Measurements from ENCODE around the gene PARM1.

PARM1 gene, protein sequence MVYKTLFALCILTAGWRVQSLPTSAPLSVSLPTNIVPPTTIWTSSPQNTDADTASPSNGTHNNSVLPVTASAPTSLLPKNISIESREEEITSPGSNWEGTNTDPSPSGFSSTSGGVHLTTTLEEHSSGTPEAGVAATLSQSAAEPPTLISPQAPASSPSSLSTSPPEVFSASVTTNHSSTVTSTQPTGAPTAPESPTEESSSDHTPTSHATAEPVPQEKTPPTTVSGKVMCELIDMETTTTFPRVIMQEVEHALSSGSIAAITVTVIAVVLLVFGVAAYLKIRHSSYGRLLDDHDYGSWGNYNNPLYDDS

DNA sequence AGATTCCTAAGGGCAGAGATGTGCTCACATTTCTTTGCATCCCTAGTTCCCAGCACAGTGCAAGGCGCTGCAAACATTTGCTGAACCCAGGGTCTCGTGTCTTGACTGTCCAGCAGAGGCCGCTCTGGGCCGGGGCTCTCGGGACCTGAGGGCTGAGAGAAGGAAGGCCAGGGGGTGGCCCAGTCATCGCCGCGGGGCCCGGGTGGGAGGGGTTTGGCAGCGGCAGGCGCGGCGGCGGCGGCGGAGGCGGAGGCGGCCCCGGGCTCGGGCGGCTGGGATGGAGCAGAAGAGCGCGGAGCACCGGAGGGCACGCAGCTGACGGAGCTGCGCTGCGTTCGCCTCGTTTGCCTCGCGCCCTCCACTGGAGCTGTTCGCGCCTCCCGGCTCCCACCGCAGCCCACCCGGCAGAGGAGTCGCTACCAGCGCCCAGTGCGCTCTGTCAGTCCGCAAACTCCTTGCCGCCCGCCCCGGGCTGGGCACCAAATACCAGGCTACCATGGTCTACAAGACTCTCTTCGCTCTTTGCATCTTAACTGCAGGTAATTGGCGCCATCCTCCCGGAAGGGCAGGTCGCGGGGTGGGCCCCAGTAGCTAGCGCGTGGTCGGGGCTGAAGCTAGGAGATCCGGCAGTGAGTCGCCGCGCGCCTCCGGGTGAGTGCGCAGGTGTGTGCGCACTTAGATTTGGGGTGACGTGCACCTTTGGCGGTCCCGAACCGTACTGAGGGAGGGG, at the start of gene PARM1:
TSS of gene PARM1 (plus strand) at position 285 of the 730 bp plus-strand sequence. CDS start at position 497, 212 bp downstream.
- DNase-seq (ENCODE audit: low read depth in 1 of 2, low spot score in 1 of 2) = peak; percentile 10 to 68
- TF ChIP-seq JUND (IDR thresholded peaks at IDR 0.05; ENCODE audit: low read depth) = no peak
- in situ Hi-C loops (cut with HindIII; ENCODE audit: low pct_unique_long_range_greater_than_20kb, low sequenced_read_pairs) = no loop called here

DNA sequence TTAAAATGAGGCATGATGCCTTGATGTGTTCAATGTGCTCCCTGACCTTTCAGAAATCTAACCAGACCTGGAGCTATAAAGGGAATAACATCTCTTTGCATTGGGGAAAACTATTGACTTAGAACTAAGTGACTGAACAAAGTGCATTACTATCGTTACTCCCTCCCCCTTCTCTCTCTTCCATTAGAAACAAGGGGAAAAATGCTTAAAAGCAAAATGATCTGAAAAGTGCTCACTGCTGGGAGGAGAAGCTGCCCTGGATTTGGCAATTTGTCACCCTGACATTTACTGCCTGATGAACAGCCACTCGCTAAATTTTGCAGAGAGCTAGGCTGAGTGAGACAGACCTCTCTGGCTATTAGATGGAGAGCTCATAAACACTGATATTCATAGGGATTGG, 48.6 kb upstream of the PARM1 start:
- no peak for TF ChIP-seq JUND (IDR thresholded peaks at IDR 0.05; ENCODE audit: low read depth)
- no peak for DNase-seq (ENCODE audit: low read depth in 1 of 2, low spot score in 1 of 2)
- in situ Hi-C loops (cut with HindIII; ENCODE audit: low pct_unique_long_range_greater_than_20kb, low sequenced_read_pairs) = no loop called here

DNA sequence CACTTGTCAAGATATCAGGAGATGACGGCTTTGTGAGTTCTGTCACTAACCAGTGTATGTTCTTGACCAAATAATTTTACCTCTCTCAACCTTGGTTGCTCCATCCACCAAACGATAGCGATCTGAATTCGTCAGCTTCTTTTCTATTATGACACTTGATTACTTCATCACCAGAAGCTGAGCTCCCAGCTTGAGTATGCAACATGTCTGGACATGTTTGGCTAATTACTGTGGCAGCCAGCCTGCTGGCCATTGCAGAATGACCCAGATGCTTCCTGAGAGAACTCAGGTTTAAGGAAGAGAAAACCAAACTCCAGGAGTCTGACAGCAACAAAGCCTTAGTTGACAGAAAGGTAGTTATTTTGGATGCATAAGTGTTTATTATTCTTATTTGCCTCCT, 46.4 kb upstream of the PARM1 start:
- peak in 1 of 2 experiments; percentile 84 for DNase-seq (ENCODE audit: low read depth in 1 of 2, low spot score in 1 of 2)
- in situ Hi-C loops (cut with HindIII; ENCODE audit: low pct_unique_long_range_greater_than_20kb, low sequenced_read_pairs) = no loop called here
- TF ChIP-seq JUND (IDR thresholded peaks at IDR 0.05; ENCODE audit: low read depth) = no peak

DNA sequence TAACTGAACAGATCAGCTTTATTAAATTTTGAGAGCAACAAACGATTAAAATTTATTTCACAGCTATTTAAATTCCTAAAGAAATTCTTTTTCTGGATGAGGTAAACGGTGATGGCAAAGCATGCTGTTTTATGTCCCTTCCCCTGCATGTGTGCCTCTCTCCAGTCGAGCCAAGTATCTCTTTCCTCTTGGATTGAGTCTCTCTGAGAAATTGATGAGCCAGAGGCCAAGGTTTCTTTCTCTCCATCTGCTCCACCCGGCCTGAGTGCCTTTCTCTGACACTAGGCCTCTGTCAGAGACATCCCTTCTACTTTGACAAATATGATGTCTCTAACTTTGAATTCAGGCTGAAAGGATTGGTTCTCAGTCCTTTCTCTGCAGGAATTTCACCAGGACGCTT, 42.6 kb upstream of the PARM1 start:
- in situ Hi-C loops (cut with HindIII; ENCODE audit: low pct_unique_long_range_greater_than_20kb, low sequenced_read_pairs) = no loop called here
- no peak for DNase-seq (ENCODE audit: low read depth in 1 of 2, low spot score in 1 of 2)
- no peak for TF ChIP-seq JUND (IDR thresholded peaks at IDR 0.05; ENCODE audit: low read depth)

DNA sequence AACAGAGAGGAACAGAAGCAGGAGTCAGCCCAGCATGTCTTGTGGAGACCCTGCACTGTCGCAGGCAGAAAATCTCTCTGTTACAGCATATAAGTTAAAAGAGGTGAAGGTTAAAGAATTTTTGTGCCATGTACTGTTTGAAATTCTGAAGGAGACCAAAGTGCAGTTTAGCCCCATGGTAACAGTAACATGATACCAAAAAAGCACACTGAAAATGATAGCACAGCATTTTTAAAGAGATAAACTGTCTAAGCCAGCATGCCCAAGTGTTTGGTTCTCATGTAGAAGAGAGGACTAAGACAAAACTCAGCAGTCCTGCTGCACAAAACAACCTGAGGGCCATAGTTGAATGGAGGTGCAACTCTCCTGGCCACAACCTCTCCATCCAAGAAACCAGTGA, 41.9 kb upstream of the PARM1 start:
- in situ Hi-C loops (cut with HindIII; ENCODE audit: low pct_unique_long_range_greater_than_20kb, low sequenced_read_pairs) = no loop called here
- TF ChIP-seq JUND (IDR thresholded peaks at IDR 0.05; ENCODE audit: low read depth) = no peak
- no peak for DNase-seq (ENCODE audit: low read depth in 1 of 2, low spot score in 1 of 2)

DNA sequence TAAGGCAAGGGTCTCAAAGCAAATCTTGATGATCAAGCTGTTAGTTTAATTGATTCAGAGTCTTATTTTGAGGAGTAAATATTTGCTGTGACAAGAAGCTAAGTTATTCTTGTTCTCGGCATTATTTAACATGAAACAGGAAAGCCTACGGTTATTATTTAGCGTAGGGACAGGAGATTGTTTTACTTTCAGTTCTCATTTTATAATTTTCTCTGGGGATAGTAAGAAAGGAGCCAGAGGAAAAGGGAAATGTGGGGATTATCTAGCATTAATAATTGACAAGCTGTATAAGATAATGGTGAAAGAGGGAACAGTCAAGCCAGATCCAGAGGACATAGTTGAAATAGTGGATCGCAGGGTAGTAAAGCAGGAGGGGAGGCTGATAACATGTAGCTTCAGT, 39.7 kb upstream of the PARM1 start:
- TF ChIP-seq JUND (IDR thresholded peaks at IDR 0.05; ENCODE audit: low read depth) = no peak
- in situ Hi-C loops (cut with HindIII; ENCODE audit: low pct_unique_long_range_greater_than_20kb, low sequenced_read_pairs) = no loop called here
- DNase-seq (ENCODE audit: low read depth in 1 of 2, low spot score in 1 of 2) = no peak

DNA sequence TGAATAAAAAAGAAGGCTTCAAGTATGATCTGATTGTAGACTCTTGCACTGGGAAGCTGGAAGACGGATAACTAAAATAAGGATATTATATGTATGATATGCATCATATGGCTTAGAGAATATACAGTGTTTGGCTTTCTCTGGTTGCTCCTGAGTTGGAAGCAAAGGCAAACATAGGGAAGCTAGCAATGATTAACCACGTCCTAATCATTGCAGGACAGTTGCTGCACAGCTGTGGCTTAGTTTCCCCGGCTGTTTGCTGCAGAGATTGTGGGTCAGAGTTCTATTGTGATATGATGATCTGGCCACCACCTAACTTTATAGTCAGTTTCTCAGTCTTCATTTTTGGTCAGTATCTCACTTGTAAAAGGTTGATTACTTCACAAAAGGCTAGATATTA, 36.3 kb upstream of the PARM1 start:
- in situ Hi-C loops (cut with HindIII; ENCODE audit: low pct_unique_long_range_greater_than_20kb, low sequenced_read_pairs) = no loop called here
- DNase-seq (ENCODE audit: low read depth in 1 of 2, low spot score in 1 of 2) = no peak
- no peak for TF ChIP-seq JUND (IDR thresholded peaks at IDR 0.05; ENCODE audit: low read depth)

DNA sequence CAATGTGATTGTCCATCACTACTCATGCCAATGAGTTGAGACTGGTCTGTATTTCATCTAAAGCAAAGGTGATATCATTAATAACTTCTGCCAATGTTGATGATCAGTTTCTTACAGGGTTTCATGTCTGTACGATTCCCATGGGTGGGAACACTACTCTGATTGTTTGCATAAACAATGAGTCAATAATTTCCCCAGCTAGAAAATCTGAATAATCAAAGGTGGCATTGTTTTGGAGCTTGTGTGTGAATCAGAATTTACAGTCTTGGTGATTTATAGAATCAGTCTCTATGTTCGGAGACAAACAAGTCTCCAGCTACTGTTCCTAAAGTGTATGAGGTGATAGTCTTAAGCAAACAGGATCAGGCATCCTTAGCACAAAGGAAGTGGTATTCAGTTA, 35.5 kb upstream of the PARM1 start:
- in situ Hi-C loops (cut with HindIII; ENCODE audit: low pct_unique_long_range_greater_than_20kb, low sequenced_read_pairs) = no loop called here
- no peak for TF ChIP-seq JUND (IDR thresholded peaks at IDR 0.05; ENCODE audit: low read depth)
- no peak for DNase-seq (ENCODE audit: low read depth in 1 of 2, low spot score in 1 of 2)

DNA sequence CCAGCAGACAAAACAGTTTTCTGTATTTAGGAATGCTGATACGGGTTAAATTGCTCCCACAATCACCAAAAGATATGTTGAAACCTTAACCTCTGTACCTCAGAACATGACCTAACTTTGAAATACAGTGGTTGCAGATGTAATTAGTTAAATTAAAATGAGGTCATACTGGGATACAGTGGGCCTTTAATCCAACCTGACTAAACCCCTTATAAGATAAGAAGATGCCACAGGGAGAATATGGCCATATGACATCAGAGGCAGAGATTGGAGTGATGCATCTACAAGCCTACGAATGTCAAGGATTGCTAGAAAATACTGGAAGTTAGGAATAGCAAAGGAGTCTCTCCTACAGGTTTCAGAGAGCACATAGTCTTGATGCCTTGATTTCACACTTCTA, 32.1 kb upstream of the PARM1 start:
- no peak for DNase-seq (ENCODE audit: low read depth in 1 of 2, low spot score in 1 of 2)
- TF ChIP-seq JUND (IDR thresholded peaks at IDR 0.05; ENCODE audit: low read depth) = no peak
- in situ Hi-C loops (cut with HindIII; ENCODE audit: low pct_unique_long_range_greater_than_20kb, low sequenced_read_pairs) = no loop called here

DNA sequence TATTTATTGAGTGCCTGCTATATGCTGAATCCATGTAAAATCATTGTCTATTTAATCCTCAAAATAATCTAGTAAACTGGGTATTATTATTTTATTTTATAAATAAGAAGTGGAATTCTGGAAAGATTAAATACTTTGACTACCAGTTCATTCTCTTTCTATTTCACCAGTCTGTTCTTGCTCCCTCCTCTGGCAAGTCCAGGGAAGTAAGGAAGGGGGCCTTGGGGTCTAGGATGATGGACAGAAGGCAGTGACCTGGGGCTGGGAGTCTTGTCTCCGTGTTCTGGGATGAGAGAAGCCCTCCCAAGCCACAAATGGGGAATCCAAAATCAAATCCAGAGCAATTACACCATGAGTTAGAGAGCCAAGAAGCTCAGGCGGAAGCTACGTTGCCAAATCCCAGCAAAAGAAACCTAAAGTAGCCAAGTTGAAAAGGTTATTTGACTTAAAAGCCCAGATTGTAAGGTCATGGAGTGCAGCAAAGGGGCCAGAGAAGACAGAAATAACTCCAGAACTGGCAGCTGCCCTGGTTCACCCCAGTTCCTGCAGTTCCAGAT, 28.3 kb upstream of the PARM1 start:
- no peak for TF ChIP-seq JUND (IDR thresholded peaks at IDR 0.05; ENCODE audit: low read depth)
- in situ Hi-C loops (cut with HindIII; ENCODE audit: low pct_unique_long_range_greater_than_20kb, low sequenced_read_pairs) = no loop called here

DNA sequence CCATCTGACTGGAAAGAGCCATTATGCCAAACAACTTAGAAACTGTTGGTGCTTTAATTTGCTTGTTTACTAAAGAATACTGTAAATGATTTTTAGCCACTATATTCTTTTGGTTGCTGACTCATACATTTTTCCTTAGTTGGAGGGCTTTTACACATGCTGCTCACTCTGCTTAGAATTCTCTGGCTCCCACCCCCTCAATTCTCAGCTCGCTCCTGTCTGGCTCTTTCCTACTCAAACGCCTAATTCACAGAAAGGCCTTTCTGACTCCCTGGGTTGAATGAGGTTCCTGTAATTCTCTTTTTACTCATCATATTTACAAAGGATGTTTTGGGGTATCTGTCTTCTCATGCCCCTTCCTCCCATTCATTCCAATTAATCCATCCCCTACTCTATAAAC, 26.1 kb upstream of the PARM1 start:
- TF ChIP-seq JUND (IDR thresholded peaks at IDR 0.05; ENCODE audit: low read depth) = no peak
- DNase-seq (ENCODE audit: low read depth in 1 of 2, low spot score in 1 of 2) = no peak
- in situ Hi-C loops (cut with HindIII; ENCODE audit: low pct_unique_long_range_greater_than_20kb, low sequenced_read_pairs) = no loop called here

More for the DNA sequence above, 28.3 kb upstream of the PARM1 start:
- DNase-seq (ENCODE audit: low read depth in 1 of 2, low spot score in 1 of 2) = no peak

DNA sequence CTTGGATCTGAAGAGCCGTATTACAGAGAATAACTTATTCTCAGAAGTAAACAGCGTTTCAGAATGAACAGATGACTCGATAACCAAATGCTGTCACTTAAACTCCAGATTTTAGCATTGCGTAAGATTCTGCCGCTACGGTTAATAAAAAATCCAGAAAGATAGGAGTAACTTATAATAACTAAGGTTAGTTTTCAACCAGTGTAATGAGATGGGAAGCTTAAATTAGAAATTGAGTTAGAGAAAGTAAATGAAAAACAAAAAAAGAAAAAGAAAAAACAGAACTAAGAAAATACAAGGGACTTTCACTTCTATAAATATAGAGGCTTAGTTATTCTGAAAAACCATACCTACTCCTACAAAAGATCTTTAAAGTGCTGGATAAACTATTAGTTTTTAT, 13.1 kb upstream of the PARM1 start:
- no peak for TF ChIP-seq JUND (IDR thresholded peaks at IDR 0.05; ENCODE audit: low read depth)
- DNase-seq (ENCODE audit: low read depth in 1 of 2, low spot score in 1 of 2) = no peak
- in situ Hi-C loops (cut with HindIII; ENCODE audit: low pct_unique_long_range_greater_than_20kb, low sequenced_read_pairs) = no loop called here

DNA sequence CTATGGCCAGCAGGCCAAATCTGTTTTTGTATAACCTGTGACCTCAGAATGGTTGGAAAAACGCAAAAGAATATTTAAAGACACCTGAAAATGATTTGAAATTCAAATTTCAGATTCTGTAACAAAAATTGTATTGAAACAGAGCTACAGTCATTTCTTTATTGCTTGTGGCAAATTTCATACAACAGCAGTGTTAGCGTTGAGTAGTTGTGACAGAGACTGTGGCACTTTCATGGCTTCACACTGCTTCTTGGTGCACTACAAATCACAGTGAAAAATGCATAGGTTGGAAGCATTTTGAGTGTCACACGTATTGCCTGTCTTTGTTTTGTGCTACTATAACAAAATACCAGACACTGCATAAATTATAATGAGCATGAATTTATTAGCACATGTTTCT, 12.2 kb upstream of the PARM1 start:
- in situ Hi-C loops (cut with HindIII; ENCODE audit: low pct_unique_long_range_greater_than_20kb, low sequenced_read_pairs) = no loop called here
- TF ChIP-seq JUND (IDR thresholded peaks at IDR 0.05; ENCODE audit: low read depth) = no peak
- DNase-seq (ENCODE audit: low read depth in 1 of 2, low spot score in 1 of 2) = no peak

All from T47D (cell line).